Ecto neural progenitor cell (in vitro differentiated cells): Measurements from ENCODE around the gene WAC.

ENCODE experiments used
- DNase-seq: peaks from one replicate; pipeline ENCODE4 v3.0.0-alpha.2; 2018; ENCODE audit warnings: low spot score

Gene WAC

GRCh38 chr10:28669227-28670173 lies 136.6 kb downstream of the WAC start:
- DNase-seq, result no peak
